Choroid plexus epithelial cell (primary cell): ENCODE data around the gene GDE1.

Experiments
- DNase-seq: peaks from one replicate; pipeline ENCODE4 v3.0.0-alpha.2; 2010; ENCODE audit warnings: low read depth
- H3K4me3 ChIP-seq: 2 replicates; pipeline ENCODE4 v1.5.1; 2011; ENCODE audit warnings: low read depth, mild to moderate bottlenecking, control low read depth, low read length, moderate library complexity
- TF ChIP-seq, protein P1 (sequence below): conservative IDR thresholded peaks from 2 replicates; pipeline ENCODE4 v1.5.1; 2011; ENCODE audit warnings: low read depth, mild to moderate bottlenecking, control low read depth, inconsistent platforms, low read length, moderate library complexity

GDE1 gene

DNA sequence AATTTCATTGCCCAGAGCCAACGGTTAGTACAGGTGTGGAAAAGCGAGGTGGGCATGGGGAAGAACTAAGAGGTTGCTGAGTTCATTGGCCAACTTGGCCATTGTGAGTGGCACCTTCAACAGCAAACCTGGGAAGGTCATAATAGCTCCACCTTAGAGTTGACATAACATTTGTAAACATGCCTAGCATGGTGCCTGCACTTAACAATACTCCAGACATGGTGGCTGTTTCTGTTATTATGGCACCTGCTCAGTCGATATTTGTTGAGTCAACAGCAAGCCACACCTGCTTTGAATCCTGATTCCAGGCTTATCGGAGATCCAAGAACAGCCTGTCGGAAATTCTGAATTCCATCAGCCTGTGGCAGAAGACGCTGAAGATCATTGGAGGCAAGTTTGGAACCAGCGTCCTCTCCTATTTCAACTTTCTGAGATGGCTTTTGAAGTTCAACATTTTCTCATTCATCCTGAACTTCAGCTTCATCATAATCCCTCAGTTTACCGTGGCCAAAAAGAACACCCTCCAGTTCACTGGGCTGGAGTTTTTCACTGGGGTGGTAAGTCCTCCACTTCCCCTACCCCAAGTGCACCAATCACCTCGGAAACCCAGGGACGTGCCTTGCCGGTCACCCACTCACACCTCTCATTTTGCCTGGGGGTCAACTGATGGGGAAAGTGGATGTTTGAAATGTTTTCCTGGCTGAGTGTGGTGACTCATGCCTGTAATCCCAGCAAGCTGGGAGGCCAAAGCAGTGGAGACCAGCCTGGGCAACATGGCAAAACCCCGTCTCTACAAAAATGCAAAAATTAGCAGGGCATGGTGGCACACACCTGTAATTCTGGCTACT lies 58.2 kb downstream of the GDE1 start:
- TF ChIP-seq, protein P1, sequence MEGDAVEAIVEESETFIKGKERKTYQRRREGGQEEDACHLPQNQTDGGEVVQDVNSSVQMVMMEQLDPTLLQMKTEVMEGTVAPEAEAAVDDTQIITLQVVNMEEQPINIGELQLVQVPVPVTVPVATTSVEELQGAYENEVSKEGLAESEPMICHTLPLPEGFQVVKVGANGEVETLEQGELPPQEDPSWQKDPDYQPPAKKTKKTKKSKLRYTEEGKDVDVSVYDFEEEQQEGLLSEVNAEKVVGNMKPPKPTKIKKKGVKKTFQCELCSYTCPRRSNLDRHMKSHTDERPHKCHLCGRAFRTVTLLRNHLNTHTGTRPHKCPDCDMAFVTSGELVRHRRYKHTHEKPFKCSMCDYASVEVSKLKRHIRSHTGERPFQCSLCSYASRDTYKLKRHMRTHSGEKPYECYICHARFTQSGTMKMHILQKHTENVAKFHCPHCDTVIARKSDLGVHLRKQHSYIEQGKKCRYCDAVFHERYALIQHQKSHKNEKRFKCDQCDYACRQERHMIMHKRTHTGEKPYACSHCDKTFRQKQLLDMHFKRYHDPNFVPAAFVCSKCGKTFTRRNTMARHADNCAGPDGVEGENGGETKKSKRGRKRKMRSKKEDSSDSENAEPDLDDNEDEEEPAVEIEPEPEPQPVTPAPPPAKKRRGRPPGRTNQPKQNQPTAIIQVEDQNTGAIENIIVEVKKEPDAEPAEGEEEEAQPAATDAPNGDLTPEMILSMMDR, result no peak
- no peak for DNase-seq
- no peak overlapping the region for H3K4me3 ChIP-seq

DNA sequence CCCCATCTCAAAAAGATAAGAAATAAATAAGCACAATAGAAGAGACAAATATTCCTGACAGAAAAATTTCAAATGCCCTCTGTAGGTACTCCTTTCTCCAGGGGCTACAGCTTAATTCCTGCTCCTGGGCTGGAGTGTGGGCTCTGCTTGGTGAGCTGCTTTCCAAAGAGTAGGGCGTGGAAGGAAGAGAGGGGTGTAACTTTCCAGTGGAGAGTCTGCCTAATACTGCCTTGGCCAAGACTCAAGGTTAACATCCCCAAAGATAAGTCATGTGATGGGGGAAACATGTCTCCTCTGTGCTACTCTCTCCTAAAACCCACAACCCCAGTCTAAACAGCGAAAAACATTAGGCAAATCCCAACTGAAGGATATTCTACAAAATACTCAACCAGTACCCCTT lies 61.5 kb downstream of the GDE1 start:
- TF ChIP-seq, protein P1, result no peak
- no peak for DNase-seq
- H3K4me3 ChIP-seq, result no peak overlapping the region

DNA sequence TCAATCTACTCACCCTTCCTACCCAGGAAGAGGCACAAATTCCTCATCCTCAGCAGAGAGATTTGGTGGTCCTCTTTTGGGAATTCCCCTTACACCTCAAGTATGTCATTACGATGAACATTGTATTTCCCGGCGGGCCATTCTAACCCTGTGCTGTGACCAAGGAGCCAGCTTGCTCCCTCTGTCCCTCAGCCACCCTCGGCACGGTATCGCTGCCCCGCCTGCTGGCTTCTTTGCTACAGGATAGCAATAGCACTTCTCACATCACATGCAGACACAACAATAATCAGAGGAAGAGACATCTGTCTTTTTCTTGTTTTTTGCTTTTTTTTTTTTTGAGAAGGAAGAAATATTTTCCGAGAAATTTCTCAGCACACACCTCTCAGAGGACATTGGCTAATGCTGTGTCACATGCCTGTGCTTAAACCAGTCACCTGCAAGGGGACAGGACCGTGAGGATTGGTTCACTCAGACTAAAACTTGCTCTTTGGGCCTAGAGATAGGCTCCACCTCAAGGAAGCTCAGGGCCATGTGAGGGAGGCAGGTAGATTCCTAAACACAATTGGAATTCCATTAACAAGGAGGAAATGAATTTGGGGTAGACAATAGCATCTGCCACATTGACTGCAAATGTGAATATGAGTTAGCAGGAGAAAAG lies 63.0 kb downstream of the GDE1 start:
- TF ChIP-seq, protein P1, result no peak
- no peak overlapping the region for H3K4me3 ChIP-seq

More for the DNA sequence above, 63.0 kb downstream of the GDE1 start:
- DNase-seq, result no peak
